GM12874 (cell line): ENCODE data around the gene CACHD1.

Experiments used
- TF ChIP-seq, protein P1 (sequence below): IDR thresholded peaks from 2 replicates; pipeline ENCODE4 v1.5.1; 2011; ENCODE audit warnings: low read depth, mild to moderate bottlenecking, control low read depth, low read length, moderate library complexity; ENCODE audit not compliant: insufficient read depth

Gene CACHD1

DNA sequence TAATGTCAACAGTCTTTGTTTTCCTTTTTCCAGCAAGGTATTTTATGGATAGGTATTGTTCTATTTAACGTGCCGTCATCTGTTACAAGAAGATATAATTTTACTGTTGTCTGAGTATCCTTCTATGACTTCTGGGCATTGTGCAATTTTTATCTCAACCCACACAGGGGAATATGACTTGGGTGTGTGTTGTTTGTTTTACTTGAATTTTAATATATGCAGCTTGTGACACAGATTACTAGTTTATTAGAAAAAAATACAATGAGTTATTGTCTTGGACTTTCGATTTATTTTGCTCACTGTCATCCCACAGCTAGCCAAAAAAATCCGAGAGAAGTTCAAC is 111.9 kb downstream of the CACHD1 start:
- TF ChIP-seq, protein P1, sequence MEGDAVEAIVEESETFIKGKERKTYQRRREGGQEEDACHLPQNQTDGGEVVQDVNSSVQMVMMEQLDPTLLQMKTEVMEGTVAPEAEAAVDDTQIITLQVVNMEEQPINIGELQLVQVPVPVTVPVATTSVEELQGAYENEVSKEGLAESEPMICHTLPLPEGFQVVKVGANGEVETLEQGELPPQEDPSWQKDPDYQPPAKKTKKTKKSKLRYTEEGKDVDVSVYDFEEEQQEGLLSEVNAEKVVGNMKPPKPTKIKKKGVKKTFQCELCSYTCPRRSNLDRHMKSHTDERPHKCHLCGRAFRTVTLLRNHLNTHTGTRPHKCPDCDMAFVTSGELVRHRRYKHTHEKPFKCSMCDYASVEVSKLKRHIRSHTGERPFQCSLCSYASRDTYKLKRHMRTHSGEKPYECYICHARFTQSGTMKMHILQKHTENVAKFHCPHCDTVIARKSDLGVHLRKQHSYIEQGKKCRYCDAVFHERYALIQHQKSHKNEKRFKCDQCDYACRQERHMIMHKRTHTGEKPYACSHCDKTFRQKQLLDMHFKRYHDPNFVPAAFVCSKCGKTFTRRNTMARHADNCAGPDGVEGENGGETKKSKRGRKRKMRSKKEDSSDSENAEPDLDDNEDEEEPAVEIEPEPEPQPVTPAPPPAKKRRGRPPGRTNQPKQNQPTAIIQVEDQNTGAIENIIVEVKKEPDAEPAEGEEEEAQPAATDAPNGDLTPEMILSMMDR: no peak

DNA sequence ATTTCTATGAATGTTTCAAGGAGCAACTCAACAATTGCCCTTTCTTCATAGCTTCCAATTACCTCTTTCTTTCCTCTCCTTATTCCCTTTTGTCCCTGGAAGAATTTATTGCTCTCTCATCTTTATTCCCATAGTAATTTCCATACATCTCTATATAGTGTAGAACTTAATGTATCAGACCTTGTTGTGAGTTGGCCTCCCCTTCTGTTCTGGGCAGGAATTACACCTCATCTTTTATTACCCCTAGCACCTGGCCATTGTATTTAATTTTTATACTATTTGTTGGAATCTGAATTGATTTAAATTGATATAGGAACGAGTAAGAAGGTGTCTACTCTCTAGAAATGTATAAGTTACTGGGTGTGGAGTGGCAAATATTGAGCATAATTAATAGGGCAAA is 114.5 kb downstream of the CACHD1 start:
- TF ChIP-seq, protein P1: no peak

DNA sequence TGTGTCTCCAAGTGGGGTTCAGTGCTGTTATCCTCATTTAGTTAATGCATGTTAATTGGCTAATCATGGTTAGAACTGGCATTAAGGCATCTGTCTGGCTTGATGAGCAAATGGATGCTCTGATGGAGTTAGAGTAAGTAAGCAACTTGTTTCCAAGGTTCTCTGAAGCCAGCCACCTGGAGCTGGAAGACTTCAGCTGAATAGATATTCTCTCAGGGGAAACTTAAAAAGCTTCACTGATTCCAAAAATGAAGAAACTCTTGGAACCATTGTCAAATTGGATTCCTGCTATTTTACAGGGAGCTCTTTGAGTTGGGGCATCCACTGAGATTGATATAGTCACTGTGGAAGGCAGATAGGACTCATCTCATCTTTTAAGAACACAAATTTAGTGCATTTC is 118.9 kb downstream of the CACHD1 start:
- TF ChIP-seq, protein P1: no peak

DNA sequence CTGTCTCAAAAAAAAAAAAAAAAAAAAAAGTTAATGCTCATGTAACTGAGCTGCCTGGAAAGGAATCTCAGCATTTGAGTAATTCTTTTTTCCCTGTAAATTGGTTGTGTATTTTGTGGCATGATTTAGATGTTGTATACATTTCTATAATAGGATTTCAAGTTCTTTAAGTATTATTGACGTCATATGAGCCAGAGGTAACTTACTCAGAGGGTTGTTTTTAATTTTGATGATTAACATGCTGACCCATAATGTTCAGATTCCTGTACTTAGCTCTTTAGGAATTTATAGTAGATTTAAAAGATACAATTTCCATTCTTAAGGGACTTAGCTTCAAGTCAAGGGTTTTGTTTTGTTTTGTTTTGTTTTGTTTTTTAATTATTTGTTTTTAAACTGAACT is 120.4 kb downstream of the CACHD1 start:
- TF ChIP-seq, protein P1: no peak

DNA sequence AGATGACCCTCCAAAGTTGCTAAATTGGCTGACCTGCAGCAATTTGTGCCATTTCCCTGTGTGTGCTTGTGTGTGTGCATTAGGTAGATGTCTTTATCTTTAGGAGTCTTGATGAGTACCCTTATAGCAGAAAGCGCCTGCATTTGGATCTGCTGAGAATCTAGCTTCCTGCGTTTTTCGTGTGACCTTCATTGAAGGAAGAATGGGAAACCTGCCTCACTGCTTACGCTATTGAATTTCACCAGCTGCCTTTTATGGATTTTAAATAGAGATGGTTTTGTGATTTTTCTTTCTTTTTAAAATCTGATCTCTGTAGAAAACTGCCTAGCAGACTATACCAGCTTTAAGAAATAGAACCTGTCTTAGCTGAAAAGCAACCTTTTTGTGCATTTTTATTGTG is 124.5 kb downstream of the CACHD1 start:
- TF ChIP-seq, protein P1: no peak

DNA sequence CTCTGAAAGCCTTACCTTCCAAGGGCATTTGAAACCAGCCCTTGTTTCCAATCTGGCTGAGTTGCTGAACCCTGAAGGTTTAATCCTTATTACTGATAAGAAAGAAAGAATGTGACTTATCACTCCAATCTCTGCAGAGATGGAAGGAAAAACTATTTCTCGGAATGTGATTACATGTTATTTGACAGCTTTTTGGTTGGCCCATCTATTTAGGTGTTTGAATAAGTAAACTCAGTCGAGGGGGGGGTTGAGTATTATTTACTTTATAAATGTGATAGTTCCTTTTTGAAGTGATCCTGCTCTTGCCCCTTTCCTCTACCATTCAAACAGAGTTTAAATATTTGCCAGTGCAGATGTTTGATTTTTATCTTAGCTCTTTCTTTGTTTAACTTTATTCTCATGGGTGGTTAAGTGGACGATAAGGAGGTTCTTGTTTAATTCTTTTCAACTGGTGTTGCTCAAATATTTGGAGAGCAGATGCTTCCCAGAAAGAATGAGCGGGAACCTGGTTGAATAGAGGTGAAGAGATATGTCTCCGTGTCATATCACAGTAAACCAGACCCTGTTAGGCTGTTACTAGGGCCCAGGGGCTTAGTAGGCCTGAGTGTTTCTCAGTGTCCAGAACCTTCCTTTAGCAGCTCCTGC is 126.1 kb downstream of the CACHD1 start:
- TF ChIP-seq, protein P1: no peak

DNA sequence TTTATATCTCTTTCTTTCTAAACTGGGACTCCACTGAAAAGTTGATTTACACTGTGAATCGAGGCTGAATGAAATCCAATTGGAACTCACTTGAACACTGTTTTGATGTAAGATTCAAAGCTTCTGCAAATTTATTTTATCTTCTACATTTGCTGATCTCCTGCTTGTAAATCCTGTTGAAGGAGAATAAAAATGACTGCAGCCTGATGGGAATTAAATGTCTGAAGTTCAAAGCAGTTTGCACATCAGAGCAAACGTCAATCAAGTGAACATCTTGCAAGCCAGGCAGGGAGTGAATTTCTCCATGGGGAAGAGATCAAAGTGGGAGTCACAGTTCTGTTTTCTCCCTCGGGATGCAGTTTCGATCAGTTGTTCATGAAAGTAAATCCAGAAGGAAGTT is 127.2 kb downstream of the CACHD1 start:
- TF ChIP-seq, protein P1: no peak
